Measurements from ENCODE around the gene OR4E2. TPM values are rescaled to one million over a fixed set of nuclear protein-coding genes. Genes with fewer than 3 reads are reported as not detected.

Gene OR4E2
- polyA plus RNA-seq, 1 donor from 2014 or later, result not detected

DNA sequence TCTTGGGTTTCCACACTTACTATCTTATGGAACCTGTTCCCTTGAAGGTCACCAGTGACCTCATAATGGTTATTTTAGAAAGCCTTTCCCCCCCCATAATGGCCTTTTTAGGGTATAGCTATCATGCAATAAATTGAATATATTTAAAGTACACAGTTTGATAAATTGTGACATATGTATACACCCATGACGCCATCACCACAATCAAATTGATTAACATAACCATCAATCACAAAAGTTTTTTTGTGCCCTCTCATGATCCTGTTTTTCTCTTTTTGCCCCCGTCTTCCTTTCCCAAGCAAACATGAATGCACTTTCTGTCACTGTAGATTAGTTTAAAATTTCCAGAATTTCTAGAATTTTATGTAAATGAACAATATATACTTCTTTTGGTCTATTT lies 48.7 kb downstream of the OR4E2 start:
- no peaks in the 10 kb centered on the region for H3F3A ChIP-seq (ENCODE audit: insufficient read depth, low read length, poor library complexity, severe bottlenecking)
- H3K4me3 ChIP-seq (ENCODE audit: low read length), result no peak overlapping the region
- H4K20me1 ChIP-seq (ENCODE audit: insufficient read depth), result no peaks in the 10 kb centered on the region
- H3K27ac ChIP-seq (ENCODE audit: low read length), result no peak overlapping the region
- H3K9ac ChIP-seq (ENCODE audit: low read length), result no peak overlapping the region
- H2AFZ ChIP-seq (ENCODE audit: low read depth, low read length), result no peak overlapping the region
- H3K4me2 ChIP-seq (ENCODE audit: low read length), result no peak overlapping the region
- H3K9me2 ChIP-seq (ENCODE audit: insufficient read depth, low read length), result no peaks in the 10 kb centered on the region
- H3K9me3 ChIP-seq (ENCODE audit: low read length), result no peaks in the 10 kb centered on the region
- no peaks in the 10 kb centered on the region for H3K27me3 ChIP-seq (ENCODE audit: insufficient read depth, low read depth, low read length)
- TF ChIP-seq MXI1 (conservative IDR thresholded peaks at IDR 0.05; ENCODE audit: poor library complexity, severe bottlenecking), result no peak
- TF ChIP-seq, protein P1, sequence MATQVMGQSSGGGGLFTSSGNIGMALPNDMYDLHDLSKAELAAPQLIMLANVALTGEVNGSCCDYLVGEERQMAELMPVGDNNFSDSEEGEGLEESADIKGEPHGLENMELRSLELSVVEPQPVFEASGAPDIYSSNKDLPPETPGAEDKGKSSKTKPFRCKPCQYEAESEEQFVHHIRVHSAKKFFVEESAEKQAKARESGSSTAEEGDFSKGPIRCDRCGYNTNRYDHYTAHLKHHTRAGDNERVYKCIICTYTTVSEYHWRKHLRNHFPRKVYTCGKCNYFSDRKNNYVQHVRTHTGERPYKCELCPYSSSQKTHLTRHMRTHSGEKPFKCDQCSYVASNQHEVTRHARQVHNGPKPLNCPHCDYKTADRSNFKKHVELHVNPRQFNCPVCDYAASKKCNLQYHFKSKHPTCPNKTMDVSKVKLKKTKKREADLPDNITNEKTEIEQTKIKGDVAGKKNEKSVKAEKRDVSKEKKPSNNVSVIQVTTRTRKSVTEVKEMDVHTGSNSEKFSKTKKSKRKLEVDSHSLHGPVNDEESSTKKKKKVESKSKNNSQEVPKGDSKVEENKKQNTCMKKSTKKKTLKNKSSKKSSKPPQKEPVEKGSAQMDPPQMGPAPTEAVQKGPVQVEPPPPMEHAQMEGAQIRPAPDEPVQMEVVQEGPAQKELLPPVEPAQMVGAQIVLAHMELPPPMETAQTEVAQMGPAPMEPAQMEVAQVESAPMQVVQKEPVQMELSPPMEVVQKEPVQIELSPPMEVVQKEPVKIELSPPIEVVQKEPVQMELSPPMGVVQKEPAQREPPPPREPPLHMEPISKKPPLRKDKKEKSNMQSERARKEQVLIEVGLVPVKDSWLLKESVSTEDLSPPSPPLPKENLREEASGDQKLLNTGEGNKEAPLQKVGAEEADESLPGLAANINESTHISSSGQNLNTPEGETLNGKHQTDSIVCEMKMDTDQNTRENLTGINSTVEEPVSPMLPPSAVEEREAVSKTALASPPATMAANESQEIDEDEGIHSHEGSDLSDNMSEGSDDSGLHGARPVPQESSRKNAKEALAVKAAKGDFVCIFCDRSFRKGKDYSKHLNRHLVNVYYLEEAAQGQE (IDR thresholded peaks at IDR 0.05; ENCODE audit: borderline replicate concordance), result no peak
- no peaks in the 10 kb centered on the region for H3K79me2 ChIP-seq (replicated peaks; ENCODE audit: insufficient read depth, low read length)
- H3K36me3 ChIP-seq (ENCODE audit: insufficient read depth, low read length), result no peaks in the 10 kb centered on the region

DNA sequence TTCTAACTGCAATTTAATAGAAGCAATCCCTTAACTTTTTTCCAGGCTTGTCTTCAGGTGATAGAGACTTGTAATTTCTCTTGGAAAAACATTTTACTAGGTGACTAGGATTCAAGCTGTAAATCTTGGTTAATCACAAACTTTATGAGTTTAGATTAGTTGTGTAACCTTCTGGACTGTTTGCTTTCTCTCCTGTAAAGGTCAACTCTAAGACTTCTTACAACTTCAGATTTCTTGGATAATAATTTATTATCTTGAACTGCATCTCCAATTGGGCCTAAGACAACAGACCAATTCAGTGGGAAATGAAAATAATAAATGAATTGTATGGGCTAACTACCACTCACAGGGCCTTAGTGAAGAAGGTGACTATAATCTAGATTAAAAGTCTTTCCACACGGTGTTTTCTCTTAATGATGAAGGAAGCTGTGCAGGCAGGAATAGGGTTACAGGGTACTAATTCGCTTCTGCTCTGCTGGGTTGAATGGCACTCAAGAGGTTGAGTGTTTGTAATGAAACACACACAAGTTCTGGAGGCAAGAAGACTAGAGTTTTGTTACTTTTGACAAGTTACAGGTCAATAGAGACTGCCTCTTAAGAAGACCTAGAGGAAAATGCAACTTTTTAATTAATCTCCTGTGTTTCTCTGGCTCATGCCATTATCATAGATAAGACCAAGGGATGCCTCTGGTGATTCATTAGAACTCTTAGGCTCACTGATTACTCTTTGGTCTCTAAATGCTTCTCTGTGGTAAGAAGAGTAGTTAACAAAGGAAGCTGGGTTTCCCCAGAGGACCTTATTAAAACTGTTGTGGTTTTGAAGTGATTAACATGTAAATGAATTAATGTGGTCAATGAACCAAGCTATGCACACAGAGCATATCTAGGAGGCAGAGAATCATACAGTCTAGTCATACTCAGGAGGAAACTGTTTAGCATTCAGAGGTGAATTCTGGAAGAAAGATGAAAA lies 50.0 kb downstream of the OR4E2 start:
- no peaks in the 10 kb centered on the region for H3K9me2 ChIP-seq (ENCODE audit: insufficient read depth, low read length)
- H3K36me3 ChIP-seq (ENCODE audit: insufficient read depth, low read length), result no peaks in the 10 kb centered on the region
- H3K4me2 ChIP-seq (ENCODE audit: low read length), result no peak overlapping the region
- no peak overlapping the region for H3K4me3 ChIP-seq (ENCODE audit: low read length)
- H3K79me2 ChIP-seq (replicated peaks; ENCODE audit: insufficient read depth, low read length), result no peaks in the 10 kb centered on the region
- H2AFZ ChIP-seq (ENCODE audit: low read depth, low read length), result no peak overlapping the region
- no peaks in the 10 kb centered on the region for H3K9me3 ChIP-seq (ENCODE audit: low read length)
- no peak for TF ChIP-seq RAD21 (conservative IDR thresholded peaks at IDR 0.05)
- no peak overlapping the region for H3K9ac ChIP-seq (ENCODE audit: low read length)
- no peaks in the 10 kb centered on the region for H3F3A ChIP-seq (ENCODE audit: insufficient read depth, low read length, poor library complexity, severe bottlenecking)
- no peaks in the 10 kb centered on the region for H4K20me1 ChIP-seq (ENCODE audit: insufficient read depth)
- no peaks in the 10 kb centered on the region for H3K27me3 ChIP-seq (ENCODE audit: insufficient read depth, low read depth, low read length)
- no peak overlapping the region for H3K27ac ChIP-seq (ENCODE audit: low read length)

DNA sequence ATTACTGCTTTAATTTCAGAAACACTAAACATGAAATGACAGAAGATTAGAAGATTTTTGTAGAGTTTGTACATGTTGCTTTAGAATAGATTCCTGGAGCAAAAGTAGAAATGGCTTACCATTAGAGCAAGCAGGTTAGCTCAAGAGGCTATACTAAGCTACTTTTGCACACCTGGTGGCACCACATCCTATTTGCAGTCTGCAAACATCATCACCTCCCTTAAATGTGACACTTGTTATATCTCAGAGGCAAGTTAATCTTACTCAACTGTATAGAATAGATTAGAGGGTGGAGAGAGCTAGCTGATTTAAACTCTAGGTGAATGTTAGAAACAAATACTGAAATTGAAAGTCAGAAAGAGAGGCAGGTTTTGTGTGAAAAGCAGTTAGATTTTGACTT lies 50.7 kb downstream of the OR4E2 start:
- Histone ChIP-seq H3K36me3 (ENCODE audit: insufficient read depth, low read length) (no peaks in the 10 kb centered on the region), H2AFZ (ENCODE audit: low read depth, low read length) (no peak overlapping the region), H3K9me3 (ENCODE audit: low read length) (no peaks in the 10 kb centered on the region), H3K4me2 (ENCODE audit: low read length) (no peak overlapping the region), H3K79me2 (replicated peaks; ENCODE audit: insufficient read depth, low read length) (no peaks in the 10 kb centered on the region), H3K27me3 (ENCODE audit: insufficient read depth, low read depth, low read length) (no peaks in the 10 kb centered on the region), H3K9me2 (ENCODE audit: insufficient read depth, low read length) (no peaks in the 10 kb centered on the region), H3K4me3 (ENCODE audit: low read length) (no peak overlapping the region), H4K20me1 (ENCODE audit: insufficient read depth) (no peaks in the 10 kb centered on the region), H3K27ac (ENCODE audit: low read length) (no peak overlapping the region), H3K9ac (ENCODE audit: low read length) (no peak overlapping the region), H3F3A (ENCODE audit: insufficient read depth, low read length, poor library complexity, severe bottlenecking) (no peaks in the 10 kb centered on the region)
- TF ChIP-seq TAF1 (IDR thresholded peaks at IDR 0.05; ENCODE audit: low read depth) (no peak), EZH2 (IDR thresholded peaks at IDR 0.05; ENCODE audit: borderline replicate concordance, insufficient read depth, low read length, poor library complexity, severe bottlenecking) (no peak), MXI1 (conservative IDR thresholded peaks at IDR 0.05; ENCODE audit: poor library complexity, severe bottlenecking) (no peak), EP300 (conservative IDR thresholded peaks at IDR 0.05; ENCODE audit: poor library complexity, severe bottlenecking) (no peak), RAD21 (conservative IDR thresholded peaks at IDR 0.05) (no peak), POLR2AphosphoS5 (IDR thresholded peaks at IDR 0.05) (no peak), SMC3 (conservative IDR thresholded peaks at IDR 0.05; ENCODE audit: poor library complexity) (no peak)
- TF ChIP-seq, protein P1 (IDR thresholded peaks at IDR 0.05; ENCODE audit: borderline replicate concordance), result no peak
- TF ChIP-seq, protein P2, sequence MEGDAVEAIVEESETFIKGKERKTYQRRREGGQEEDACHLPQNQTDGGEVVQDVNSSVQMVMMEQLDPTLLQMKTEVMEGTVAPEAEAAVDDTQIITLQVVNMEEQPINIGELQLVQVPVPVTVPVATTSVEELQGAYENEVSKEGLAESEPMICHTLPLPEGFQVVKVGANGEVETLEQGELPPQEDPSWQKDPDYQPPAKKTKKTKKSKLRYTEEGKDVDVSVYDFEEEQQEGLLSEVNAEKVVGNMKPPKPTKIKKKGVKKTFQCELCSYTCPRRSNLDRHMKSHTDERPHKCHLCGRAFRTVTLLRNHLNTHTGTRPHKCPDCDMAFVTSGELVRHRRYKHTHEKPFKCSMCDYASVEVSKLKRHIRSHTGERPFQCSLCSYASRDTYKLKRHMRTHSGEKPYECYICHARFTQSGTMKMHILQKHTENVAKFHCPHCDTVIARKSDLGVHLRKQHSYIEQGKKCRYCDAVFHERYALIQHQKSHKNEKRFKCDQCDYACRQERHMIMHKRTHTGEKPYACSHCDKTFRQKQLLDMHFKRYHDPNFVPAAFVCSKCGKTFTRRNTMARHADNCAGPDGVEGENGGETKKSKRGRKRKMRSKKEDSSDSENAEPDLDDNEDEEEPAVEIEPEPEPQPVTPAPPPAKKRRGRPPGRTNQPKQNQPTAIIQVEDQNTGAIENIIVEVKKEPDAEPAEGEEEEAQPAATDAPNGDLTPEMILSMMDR (IDR thresholded peaks at IDR 0.05; ENCODE audit: poor library complexity, severe bottlenecking), result no peak

Measured in neural cell (in vitro differentiated cells).